WTC11 (cell line): Measurements from ENCODE around the gene RPL36. TPM values are rescaled to one million over a fixed set of nuclear protein-coding genes. Genes with fewer than 3 reads are reported as not detected.

Experiments
- ARID4B ChIP-seq: sonication (generic); formaldehyde crosslinking; IDR thresholded peaks from 2 replicates; pipeline ENCODE4 v1.8.0; 2023; ENCODE audit warnings: missing genetic modification reagents, mild to moderate bottlenecking, borderline replicate concordance
- ATF6 ChIP-seq: sonication (generic); formaldehyde crosslinking; IDR thresholded peaks from 2 replicates; pipeline ENCODE4 v1.8.1; 2023; ENCODE audit warnings: mild to moderate bottlenecking, missing genetic modification reagents
- CBFB ChIP-seq: sonication (generic); formaldehyde crosslinking; IDR thresholded peaks from 2 replicates; pipeline ENCODE4 v1.8.1; 2022; ENCODE audit warnings: mild to moderate bottlenecking, low read depth, missing genetic modification reagents
- ETV6 ChIP-seq: sonication (generic); formaldehyde crosslinking; IDR thresholded peaks from 2 replicates; pipeline ENCODE4 v1.8.1; 2022; ENCODE audit warnings: mild to moderate bottlenecking, missing genetic modification reagents
- FOXP1 ChIP-seq: sonication (generic); formaldehyde crosslinking; IDR thresholded peaks from 2 replicates; pipeline ENCODE4 v1.8.0; 2022; ENCODE audit warnings: missing genetic modification reagents, mild to moderate bottlenecking, moderate library complexity, borderline replicate concordance
- GABPB1 ChIP-seq: sonication (generic); formaldehyde crosslinking; IDR thresholded peaks from 2 replicates; pipeline ENCODE4 v1.8.1; 2023; ENCODE audit warnings: mild to moderate bottlenecking, missing genetic modification reagents
- GTF2I ChIP-seq: fragments of 250-450 bp; sonication (Bioruptor Pico); conservative IDR thresholded peaks from 2 replicates; pipeline ENCODE4 v1.4.0; 2021; ENCODE audit warnings: mild to moderate bottlenecking
- MYBL2 ChIP-seq: sonication (generic); formaldehyde crosslinking; IDR thresholded peaks from 2 replicates; pipeline ENCODE4 v1.8.1; 2023; ENCODE audit warnings: mild to moderate bottlenecking, moderate library complexity, missing genetic modification reagents
- NFATC4 ChIP-seq: fragments of 250-450 bp; sonication (Bioruptor Pico); IDR thresholded peaks from 2 replicates; pipeline ENCODE4 v1.9.0; 2021; ENCODE audit warnings: mild to moderate bottlenecking
- NR1H2 ChIP-seq: sonication (generic); formaldehyde crosslinking; IDR thresholded peaks from 2 replicates; pipeline ENCODE4 v1.9.0; 2021; ENCODE audit warnings: mild to moderate bottlenecking, moderate library complexity, missing genetic modification reagents
- PRRX2 ChIP-seq: fragments of 250-450 bp; sonication (Bioruptor Pico); IDR thresholded peaks from 2 replicates; pipeline ENCODE4 v1.8.0; 2021; ENCODE audit warnings: mild to moderate bottlenecking
- RELA ChIP-seq: sonication (generic); formaldehyde crosslinking; IDR thresholded peaks from 2 replicates; pipeline ENCODE4 v1.8.1; 2022; ENCODE audit warnings: missing genetic modification reagents, mild to moderate bottlenecking, borderline replicate concordance
- RORB ChIP-seq: fragments of 250-450 bp; sonication (Bioruptor Pico); IDR thresholded peaks from 2 replicates; pipeline ENCODE4 v1.9.0; 2021; ENCODE audit warnings: mild to moderate bottlenecking
- SMAD4 ChIP-seq: sonication (generic); formaldehyde crosslinking; IDR thresholded peaks from 2 replicates; pipeline ENCODE4 v1.8.0; 2022; ENCODE audit warnings: mild to moderate bottlenecking, missing genetic modification reagents
- ZNF281 ChIP-seq: sonication (generic); formaldehyde crosslinking; IDR thresholded peaks from 2 replicates; pipeline ENCODE4 v1.8.0; 2023; ENCODE audit warnings: mild to moderate bottlenecking, missing genetic modification reagents
- total RNA-seq: library from RNA; stranded (reverse); gene quantifications from 3 replicates; pipeline ENCODE4 v1.2.3, GENCODE V29; 2021
- TF ChIP-seq, protein P1 (sequence below): sonication (generic); formaldehyde crosslinking; IDR thresholded peaks from 2 replicates; pipeline ENCODE4 v1.8.1; 2022; ENCODE audit warnings: mild to moderate bottlenecking, missing genetic modification reagents, moderate library complexity, borderline replicate concordance
- TF ChIP-seq, protein P2 (sequence below): sonication (generic); formaldehyde crosslinking; IDR thresholded peaks from 2 replicates; pipeline ENCODE4 v1.8.1; 2023; ENCODE audit warnings: mild to moderate bottlenecking, moderate library complexity, missing genetic modification reagents
- TF ChIP-seq, protein P3 (sequence below): fragments of 250-450 bp; sonication (Bioruptor Pico); IDR thresholded peaks from 2 replicates; pipeline ENCODE4 v1.9.0; 2021; ENCODE audit warnings: mild to moderate bottlenecking, borderline replicate concordance
- TF ChIP-seq, protein P4 (sequence below): sonication (generic); formaldehyde crosslinking; IDR thresholded peaks from 2 replicates; pipeline ENCODE4 v1.8.1; 2023; ENCODE audit warnings: mild to moderate bottlenecking, missing genetic modification reagents, moderate library complexity

The RPL36 gene
- total RNA-seq, 1 experiment from 2014 or later, result 1,080 TPM

- TF ChIP-seq RORB, result no peak
- peak; percentile 40; the same call in 1 of the 2 replicates for TF ChIP-seq FOXP1 (CRISPR knock-in tag)
- TF ChIP-seq ZNF281 (CRISPR knock-in tag), result no peak
- no peak for TF ChIP-seq NR1H2 (CRISPR knock-in tag)
- no peak for TF ChIP-seq RELA (CRISPR knock-in tag)
- TF ChIP-seq, protein P1, sequence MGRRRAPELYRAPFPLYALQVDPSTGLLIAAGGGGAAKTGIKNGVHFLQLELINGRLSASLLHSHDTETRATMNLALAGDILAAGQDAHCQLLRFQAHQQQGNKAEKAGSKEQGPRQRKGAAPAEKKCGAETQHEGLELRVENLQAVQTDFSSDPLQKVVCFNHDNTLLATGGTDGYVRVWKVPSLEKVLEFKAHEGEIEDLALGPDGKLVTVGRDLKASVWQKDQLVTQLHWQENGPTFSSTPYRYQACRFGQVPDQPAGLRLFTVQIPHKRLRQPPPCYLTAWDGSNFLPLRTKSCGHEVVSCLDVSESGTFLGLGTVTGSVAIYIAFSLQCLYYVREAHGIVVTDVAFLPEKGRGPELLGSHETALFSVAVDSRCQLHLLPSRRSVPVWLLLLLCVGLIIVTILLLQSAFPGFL, result no peak
- TF ChIP-seq GTF2I, result no peak
- TF ChIP-seq GABPB1 (CRISPR knock-in tag), result peak; percentile 78
- TF ChIP-seq PRRX2, result no peak
- TF ChIP-seq NFATC4 (CRISPR knock-in tag), result no peak
- TF ChIP-seq, protein P2, sequence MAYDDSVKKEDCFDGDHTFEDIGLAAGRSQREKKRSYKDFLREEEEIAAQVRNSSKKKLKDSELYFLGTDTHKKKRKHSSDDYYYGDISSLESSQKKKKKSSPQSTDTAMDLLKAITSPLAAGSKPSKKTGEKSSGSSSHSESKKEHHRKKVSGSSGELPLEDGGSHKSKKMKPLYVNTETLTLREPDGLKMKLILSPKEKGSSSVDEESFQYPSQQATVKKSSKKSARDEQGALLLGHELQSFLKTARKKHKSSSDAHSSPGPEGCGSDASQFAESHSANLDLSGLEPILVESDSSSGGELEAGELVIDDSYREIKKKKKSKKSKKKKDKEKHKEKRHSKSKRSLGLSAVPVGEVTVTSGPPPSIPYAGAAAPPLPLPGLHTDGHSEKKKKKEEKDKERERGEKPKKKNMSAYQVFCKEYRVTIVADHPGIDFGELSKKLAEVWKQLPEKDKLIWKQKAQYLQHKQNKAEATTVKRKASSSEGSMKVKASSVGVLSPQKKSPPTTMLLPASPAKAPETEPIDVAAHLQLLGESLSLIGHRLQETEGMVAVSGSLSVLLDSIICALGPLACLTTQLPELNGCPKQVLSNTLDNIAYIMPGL (CRISPR knock-in tag), result 0 out of 2 replicates have a peak, but pooled peaks have one; percentile 59
- no peak for TF ChIP-seq MYBL2 (CRISPR knock-in tag)
- TF ChIP-seq ETV6 (CRISPR knock-in tag), result no peak
- TF ChIP-seq, protein P3, sequence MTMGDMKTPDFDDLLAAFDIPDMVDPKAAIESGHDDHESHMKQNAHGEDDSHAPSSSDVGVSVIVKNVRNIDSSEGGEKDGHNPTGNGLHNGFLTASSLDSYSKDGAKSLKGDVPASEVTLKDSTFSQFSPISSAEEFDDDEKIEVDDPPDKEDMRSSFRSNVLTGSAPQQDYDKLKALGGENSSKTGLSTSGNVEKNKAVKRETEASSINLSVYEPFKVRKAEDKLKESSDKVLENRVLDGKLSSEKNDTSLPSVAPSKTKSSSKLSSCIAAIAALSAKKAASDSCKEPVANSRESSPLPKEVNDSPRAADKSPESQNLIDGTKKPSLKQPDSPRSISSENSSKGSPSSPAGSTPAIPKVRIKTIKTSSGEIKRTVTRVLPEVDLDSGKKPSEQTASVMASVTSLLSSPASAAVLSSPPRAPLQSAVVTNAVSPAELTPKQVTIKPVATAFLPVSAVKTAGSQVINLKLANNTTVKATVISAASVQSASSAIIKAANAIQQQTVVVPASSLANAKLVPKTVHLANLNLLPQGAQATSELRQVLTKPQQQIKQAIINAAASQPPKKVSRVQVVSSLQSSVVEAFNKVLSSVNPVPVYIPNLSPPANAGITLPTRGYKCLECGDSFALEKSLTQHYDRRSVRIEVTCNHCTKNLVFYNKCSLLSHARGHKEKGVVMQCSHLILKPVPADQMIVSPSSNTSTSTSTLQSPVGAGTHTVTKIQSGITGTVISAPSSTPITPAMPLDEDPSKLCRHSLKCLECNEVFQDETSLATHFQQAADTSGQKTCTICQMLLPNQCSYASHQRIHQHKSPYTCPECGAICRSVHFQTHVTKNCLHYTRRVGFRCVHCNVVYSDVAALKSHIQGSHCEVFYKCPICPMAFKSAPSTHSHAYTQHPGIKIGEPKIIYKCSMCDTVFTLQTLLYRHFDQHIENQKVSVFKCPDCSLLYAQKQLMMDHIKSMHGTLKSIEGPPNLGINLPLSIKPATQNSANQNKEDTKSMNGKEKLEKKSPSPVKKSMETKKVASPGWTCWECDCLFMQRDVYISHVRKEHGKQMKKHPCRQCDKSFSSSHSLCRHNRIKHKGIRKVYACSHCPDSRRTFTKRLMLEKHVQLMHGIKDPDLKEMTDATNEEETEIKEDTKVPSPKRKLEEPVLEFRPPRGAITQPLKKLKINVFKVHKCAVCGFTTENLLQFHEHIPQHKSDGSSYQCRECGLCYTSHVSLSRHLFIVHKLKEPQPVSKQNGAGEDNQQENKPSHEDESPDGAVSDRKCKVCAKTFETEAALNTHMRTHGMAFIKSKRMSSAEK (CRISPR knock-in tag), result no peak
- TF ChIP-seq, protein P4, sequence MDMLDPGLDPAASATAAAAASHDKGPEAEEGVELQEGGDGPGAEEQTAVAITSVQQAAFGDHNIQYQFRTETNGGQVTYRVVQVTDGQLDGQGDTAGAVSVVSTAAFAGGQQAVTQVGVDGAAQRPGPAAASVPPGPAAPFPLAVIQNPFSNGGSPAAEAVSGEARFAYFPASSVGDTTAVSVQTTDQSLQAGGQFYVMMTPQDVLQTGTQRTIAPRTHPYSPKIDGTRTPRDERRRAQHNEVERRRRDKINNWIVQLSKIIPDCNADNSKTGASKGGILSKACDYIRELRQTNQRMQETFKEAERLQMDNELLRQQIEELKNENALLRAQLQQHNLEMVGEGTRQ (CRISPR knock-in tag), result peak; percentile 99
- TF ChIP-seq ATF6 (CRISPR knock-in tag), result no peak
- no peak for TF ChIP-seq SMAD4 (CRISPR knock-in tag)
- 0 out of 2 replicates have a peak, but pooled peaks have one; percentile 45 for TF ChIP-seq CBFB (CRISPR knock-in tag)
- TF ChIP-seq ARID4B (CRISPR knock-in tag), result peak; percentile 45; the same call in 1 of the 2 replicates
Observed at GRCh38 chr19:5680437-5681368, 9.4 kb upstream of the RPL36 start, which contains the start of the genes HSD11B1L and MICOS13 (continued).
